ENCODE measurements around the gene ADIG.

ADIG gene

DNA sequence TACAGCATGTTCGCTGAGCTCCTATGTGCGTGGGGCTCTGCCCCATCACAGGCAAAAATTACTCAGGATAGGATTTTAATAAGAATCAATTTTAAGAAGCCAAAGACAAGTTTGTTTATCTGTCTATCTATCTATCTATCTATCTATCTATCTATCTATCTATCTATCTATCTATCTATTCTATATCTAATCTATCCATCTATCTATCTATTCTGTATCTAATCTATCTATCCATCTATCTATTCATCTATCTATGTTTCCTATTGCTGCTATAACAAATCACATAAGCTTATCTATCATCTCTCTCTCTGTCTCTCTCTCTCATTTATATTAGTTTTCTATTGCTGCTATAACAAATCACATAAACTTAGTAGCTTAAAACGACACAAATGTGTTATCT, 22.3 kb downstream of the ADIG start:
- DNase-seq, result no peak

DNA sequence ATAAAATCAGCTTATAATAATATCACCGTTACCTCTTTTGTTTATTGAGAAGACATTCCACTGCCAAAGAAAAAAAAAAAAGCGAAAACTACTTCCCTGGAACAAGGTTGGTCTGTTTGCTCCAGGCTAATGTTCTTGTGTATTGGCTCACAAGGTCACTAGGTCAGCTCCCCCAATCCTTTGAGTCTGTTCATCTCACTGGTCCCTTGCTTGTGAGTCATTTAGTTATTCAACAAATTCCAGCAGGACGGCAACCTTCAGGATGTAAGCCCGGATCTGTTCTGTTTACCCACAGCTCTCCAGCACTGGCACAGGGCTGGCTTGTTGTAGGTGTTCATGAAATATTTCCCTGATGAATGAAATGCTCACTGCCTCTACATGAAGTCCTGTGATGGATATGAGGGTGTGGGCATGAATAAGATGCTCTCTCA, 23.9 kb downstream of the ADIG start:
- DNase-seq, result no peak

DNA sequence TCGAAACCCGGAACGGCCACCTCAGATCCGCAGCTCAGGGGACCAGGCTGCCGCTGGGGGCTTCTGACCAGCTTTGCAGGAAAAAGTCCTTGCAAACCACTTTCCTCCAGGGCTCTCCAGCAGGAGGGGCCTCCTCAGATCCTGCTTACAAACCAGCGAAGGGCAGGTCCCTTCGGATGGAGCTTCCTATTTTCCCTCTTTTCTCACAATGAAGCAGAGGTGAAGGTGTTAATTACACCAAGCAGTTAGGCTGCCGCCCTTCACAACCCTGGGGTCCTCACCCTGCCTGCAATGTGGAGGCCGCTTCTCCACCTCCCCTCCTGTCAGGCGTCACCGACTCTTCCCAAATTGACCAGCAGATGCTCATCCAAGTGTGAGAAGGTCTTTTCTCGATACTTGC, 26.4 kb downstream of the ADIG start:
- no peak for DNase-seq

DNA sequence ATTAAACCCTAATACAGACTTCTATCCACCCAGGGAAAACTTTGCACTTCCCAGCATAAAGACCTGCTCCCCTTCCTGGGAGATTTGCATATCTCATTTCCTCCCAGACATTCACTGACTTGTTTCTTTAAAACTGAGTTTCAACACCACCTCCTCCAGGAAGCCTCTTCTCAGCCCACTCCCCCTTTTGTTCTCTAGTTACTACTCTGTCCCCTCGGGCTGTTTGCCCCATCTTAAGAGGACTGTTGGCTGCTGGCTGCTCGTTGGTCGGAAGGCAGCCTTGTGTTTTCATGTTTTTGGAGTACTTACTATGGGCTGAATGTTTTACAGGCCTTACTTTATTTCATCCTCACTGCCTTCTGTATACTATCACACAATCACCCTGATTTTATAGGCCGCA, 27.2 kb downstream of the ADIG start:
- DNase-seq, result no peak

DNA sequence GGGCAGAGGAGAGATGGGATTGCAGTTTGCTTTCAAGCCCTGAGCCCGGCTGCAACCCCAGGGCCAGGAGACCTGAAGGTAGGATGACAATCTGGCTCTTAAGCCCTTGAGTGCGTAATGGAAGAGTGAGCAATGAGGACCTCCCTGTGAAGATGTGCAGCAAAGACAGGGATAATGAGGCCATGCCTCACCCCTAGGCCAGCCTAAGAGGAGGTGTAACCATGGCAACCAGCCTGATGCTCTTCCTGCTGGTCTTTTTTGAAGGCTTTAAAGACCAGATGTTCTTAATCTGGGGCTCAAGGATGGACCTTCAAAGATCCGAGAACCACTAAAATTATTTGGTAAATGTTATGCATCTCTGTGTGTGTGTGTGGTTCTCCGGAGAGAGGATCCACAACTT, 28.8 kb downstream of the ADIG start:
- no peak for DNase-seq

DNA sequence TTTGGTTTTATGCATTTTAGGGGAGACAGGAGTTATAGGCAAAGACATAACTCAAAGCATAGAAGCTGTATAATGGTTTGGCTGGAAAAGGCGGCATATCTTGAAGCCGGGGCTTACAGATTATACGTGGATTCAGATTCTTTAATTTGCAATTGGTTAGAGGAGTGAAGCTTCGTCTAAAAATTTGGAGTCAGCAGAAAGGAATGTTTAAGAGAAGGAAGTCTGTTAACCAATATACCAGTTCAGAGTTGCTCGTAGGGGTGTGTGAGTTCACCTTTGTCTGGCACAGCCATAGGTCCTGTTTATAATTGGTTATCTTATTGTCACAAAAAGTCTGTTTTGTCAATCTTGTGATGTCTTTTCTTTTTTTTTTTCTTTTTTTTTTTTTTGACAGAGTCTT, 29.5 kb downstream of the ADIG start:
- DNase-seq, result no peak

DNA sequence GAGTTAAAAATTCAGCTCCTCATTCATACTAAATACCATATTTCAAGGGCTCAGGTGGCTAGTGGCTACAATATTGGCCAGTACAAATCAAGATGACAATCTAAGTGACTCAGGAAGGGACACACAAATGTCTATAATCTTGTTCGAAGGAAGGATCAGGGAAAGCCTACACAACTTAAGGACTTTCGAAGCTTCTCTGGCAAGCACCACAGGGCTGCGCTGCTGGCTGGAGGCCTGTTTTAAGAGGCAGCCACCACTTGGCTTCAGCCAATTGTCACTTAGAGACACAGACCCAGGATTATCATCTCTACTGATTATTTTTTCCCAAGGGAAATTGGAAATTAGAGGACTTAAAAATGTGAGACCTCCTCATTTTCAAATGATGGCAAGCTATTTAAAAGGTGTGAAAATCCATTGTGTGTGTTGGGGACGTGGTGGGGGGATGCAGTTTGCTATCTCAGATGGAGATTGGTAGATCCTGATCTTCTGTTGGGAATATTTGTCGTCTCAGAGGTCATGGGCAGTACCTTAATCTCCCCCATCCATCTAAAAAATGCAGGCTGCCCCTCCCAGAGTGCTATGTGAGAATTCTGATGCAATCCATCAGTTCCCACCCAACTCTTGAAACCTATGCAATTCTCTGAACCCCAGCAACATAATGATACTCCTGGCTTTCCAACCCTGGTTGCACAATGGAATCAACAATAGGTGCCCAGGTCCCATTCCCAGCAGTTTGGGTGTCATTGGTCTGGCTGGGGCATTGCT, 31.9 kb downstream of the ADIG start:
- no peak for DNase-seq

DNA sequence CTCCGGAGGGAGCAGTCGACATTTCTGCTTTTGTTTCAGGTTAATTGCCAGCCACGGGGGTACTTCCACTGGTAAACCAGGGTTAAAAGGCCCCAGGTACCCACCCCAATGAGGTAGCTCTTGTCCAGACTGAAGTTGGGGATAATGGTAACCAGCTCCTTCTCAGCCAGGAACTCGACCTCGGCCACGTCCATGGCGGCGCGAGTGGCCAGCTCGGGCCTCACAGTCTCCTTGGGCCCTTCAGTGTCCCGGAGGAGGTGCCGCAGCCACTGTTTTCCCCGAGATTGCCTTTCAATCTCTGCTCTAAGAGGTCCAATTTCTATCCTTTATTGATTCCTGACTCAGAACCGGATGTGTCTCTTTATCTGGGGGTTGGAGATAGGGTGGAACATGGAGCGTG, 34.3 kb downstream of the ADIG start:
- DNase-seq, result no peak

DNA sequence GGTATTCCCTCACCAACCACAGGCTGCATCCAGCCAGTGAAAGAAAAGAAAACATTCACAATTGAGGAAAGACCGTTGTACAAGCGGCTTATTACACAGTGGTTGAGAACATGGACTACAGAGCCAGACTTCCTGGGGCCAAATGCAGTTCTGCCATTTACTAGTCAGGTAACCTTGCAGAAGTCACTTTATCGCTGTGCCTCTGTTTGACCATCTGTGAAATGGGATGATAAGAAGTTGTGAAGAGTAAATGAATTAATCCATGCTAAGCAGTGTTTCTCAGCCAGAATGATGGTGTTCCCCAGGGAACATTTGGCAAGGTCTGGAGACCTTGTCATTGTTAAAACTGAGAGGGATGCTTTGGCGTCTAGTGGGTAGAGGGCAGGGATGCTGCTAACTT, 35.5 kb downstream of the ADIG start:
- DNase-seq, result no peak

DNA sequence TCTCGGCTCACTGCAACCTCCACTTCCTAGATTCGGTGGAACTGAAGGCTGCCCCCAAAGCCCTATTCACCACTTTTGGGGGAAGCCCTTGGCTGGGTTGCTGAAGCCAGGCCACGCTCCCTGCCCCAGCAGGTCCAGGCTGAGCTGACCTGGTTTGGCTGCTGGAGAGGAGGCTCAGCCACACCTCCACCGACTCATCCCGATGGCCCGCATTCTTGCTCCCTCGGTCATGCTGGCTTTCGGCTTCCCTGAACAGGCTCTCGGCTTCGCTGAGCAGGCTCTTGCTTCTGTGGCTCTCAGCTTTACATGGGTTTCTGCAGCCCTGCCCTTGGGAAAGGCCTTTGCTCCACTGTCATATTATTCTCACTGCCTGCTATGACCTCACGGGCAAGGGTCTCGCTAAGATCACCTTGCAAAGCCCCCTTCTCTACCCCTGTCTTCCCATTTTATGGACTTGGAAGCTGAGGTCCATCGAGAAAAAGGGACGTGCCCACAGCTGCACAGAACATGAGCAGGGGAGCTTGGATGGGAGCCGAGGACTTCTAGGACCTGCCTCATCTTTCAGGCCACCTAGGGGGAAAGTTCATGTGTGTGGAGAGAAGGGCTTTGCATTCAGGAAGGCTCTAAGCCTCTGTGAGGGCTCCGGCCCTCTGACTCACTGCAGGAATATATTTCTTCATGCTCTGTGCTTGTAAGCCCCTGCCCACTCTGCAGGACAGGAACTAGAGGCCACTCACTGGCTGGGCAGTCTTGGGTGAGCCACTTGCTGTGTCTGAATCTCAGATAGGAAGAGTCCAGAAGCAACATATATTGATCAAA, 36.2 kb downstream of the ADIG start:
- no peak for DNase-seq

DNA sequence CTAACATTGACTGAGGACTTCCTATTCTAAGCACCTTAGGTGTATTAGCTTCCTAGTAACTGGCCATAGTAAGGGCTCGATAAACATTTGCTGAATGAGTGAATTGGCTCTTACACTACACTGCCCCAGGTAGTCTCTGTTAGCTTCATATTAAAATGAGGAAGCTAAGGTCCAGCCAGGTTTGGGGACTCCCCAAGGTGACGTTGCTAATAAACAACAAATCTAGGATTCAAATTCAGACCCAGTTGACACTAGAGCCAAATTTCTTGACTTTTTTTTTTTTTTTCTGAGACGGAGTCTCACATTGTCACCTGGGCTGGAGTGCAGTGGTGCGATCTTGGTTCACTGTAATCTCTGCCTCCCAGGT, 36.8 kb downstream of the ADIG start:
- no peak for DNase-seq

DNA sequence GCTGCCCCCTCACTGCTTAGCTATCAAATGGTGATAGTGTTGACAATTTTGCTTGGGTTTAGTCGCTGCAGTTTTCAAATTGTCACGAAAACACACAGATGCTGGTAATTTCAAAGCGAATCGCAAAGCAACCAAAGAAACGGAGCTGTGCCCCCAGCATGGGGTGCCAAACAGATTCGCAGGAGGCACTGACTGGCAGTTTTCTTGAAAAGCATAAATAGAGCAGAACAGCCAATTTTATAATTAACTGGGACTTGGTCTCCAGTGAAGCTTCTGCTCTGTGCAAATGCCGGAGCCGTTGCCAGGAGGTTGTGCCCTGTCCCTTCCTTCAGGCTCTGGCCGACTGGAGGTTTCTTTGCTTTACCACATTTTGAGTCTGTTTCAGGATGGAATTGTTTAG, 39.4 kb downstream of the ADIG start:
- no peak for DNase-seq

DNA sequence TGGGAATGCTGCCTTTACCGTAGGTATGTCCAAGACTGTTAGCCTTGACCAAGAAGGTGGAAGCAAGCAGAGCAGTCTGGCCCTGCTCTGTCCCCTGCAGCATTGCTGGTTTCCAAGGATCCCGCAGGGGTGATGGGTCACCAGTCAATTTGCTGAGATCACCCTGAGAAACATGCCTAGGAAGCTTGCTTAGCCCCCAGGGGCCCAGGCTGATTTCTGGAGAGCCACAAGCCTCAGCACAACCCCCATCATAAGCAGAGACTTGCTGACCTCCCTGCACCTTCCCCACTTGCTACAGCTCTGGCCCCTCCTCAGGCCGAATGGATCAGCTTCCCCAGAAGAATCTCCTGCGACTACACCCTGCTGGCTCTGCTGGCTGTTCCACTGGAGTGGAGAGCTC, 42.1 kb downstream of the ADIG start:
- DNase-seq, result no peak

DNA sequence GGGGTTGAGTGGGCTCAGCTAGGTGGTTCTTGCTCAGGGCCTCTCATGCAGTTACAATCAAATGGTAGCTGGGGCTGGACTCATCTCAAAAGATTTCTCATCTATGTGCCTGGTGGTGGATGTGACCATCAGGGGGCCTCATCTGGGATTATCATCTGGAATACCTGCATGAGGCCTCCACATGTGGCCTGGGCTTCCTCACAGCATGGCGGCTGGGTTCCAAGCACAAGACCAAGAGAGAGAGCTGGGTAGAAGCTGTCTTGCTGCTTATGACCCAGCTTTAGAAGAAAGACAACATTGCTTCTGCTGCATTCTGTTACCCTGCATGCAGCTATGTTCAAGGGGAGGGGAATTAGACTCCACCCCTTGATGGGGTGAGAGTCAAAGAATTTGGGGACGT, 43.1 kb downstream of the ADIG start:
- no peak for DNase-seq

DNA sequence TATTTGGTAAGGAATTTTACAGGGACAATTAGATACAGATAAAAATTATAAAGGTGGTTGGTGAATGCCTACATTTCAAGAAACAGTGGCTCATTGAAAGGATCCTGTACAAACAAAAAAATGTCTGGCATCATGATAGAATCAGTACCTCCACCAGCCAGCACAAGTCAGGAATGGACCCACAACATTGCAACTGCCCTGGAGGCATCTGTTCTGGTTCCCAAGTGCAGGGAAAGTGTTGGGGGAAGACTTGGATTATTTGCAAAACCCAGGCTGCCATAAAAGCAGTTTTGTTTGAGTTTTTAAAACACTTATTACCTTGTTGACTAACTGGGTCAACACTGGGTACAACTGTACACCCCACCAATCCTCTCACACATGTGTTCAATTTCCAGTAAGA, 44.9 kb downstream of the ADIG start:
- no peak for DNase-seq

DNA sequence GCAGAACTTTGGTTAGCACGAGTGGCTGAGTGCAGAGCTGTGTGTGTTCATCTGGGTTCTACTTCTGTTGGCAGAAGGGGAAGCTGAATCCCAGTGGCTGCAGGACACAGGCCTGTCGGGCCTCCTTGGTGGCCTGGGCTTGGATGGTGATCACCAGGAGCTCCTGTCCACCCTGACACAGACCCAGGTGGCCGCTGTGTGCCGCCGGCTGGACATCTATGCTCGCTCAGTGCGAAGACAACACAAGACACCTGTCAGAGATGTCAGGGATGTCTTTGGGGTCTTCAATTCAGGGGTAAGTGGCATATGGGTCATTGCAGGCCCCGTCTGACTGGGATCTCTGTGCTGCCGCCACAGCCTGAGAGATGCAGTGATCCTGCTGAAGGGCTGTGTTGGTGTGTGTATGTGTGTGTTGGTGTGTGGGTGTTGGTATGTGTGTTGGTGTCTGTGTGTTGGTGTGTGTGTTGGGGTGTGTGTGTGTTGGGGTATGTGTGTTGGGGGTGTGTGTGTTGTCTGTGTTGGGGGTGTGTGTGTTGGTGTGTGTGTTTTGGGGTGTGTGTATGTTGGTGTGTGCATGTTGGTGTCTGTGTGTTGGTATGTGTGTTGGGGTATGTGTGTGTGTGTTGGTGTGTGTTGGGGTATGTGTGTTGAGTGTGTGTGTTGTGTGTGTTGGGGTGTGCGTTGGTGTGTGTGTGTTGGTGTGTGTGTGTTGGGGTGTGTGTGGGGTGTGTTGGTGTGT, 46.1 kb downstream of the ADIG start:
- no peak for DNase-seq

DNA sequence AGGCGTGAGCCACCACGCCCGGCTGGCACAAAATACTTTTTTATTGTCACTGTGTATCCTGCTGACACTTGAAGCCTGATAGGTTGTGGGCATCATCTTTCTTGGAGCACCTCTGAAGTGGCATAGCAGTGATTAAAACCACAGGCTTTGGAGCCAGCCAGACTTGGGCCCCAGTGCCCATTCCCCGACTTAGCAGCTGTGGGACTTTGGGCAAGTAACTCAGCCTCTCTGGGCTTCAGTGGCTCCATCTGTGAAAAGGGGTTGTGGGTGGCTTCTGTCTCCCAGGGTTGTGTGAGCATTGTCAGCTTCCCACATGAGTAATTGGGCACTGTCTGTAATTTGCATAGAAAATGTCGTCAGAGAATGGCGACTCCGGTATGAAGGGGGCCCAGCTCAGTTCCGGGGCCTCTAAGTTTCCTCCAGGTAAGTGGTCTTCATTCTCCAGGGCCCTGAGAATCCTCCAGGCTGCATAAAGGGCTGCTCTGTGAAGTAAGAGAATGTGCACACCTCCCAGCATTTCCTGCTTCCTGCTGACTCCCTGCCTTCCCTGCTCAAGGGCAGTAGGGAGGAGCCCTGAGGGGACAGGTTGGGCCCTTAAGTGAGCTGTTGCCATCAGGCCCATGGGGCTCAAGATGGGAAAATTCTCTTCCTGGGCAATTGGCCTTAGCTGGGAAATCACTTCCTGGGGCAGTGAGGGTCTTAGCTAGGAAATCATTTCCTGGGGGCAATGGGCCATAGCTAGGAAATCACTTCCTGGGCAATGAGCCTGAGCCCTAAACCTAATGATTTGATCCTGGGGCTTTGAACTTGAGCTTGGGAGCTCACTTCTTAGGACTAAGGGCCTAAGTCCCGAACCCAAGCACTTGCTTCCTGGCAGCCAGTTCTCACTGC, 47.8 kb downstream of the ADIG start:
- no peak for DNase-seq

DNA sequence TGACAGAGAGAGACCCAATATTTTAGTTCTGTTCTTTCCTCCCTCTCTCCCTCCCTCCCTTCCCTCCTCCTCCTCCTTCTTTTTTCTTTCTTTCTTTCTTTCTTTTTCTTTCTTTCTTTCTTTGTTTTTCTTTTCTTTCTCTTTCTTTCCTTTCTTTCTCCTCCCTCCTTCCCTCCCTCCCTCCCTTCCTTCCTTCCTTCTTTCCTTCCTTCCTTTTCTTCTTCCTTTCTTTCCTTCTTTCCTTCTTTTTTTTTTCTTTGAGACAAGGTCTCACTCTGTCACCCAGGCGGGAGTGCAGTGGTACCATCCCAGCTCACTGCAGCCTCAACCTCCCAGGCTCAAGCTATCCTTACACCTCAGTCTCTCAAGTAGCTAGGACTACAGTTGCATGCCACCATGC, 49.0 kb downstream of the ADIG start:
- no peak for DNase-seq

DNA sequence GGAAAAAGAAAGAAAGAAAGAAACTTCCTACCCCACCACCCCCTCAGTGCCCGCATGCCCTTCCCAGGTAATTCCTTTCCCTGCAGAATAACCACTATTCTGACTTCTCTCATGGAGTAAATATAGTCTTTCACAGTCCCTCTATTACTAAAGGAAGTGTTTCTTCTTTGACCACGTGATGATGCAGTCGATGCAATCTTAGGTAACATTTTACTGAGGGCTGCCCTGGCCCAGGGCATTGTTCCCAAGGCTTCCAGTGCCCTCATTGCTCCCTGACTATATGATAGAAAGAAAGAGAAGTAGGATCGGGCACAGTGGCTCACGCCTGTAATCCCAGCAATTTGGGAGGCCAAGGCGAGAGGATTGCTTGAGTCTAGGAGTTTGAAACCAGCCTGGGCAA, 49.7 kb downstream of the ADIG start:
- DNase-seq, result no peak

DNA sequence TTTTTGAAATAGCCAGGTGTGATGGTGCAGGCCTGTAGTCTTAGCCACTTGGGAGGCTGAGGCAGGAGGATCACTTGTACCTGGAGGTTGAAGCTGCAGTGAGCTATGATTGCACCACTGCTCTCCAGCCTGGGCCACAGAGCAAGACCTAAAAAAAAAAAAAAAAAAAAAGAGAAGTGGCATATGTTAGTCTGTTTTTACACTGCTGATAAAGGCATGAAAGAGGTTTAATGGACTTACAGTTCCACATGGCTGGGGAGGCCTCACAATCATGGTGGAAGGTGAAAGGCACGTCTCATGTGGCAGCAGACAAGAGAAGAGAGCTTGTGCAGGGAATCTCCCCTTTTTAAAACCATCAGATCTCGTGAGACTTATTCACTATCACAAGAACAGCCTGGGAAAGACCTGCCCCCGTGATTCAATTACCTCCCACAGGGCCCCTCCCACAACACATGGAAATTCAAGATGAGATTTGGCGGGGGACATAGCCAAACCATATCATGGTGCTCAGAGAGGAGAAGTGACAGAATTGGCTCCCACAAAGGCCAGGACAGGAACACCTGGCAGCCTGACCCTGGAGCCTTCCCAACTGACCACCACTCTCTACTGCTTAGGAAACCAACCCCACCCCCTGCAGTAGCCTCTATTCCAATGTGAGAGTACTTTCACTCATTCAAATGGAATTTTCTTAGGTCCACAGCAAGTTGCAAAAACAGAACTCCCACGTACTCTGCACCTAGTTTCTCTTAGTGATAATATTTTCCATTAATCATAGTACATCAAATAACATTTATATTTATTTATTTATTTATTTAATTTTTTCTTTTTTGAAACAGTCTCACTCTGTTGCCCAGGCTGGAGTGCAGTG, 50.4 kb downstream of the ADIG start:
- no peak for DNase-seq

DNA sequence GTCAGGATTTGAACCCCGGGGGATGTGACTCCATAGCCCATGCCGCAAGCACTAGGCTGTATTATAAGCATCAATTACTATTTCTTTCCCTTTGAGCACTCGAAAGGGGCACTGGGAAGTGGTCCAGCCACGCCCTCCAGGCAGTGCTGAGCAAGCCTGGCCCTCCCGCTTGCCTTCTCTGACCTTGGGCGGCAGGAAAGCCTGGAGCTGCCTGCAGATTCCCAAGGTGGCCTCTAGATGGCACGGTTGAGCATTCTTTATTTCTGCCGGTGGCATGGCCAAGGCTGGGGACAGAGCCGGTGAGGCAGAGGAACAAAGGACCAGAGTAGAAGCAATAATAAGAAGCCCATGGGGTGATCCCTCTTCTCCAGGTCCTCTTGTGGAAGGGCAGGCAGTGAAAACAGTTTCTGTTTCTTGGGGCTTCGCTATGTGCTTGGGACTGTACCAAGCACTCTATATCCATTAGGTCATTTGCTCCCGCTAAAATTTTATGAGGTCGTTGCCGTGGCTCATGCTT, 52.6 kb downstream of the ADIG start:
- DNase-seq, result peak; percentile 79
